ENCODE measurements around the gene NDUFAF8.

The NDUFAF8 gene

GRCh38 chr17:81210868-81211267 lies 28.2 kb upstream of the NDUFAF8 start:
- H3K79me2 ChIP-seq (ENCODE audit: insufficient read depth, low read depth) = no peaks in the 10 kb centered on the region
- H3K9ac ChIP-seq = no peak overlapping the region
- no peaks in the 10 kb centered on the region for H3K36me3 ChIP-seq (ENCODE audit: insufficient read depth)
- H3K27ac ChIP-seq = no peak overlapping the region
- no peaks in the 10 kb centered on the region for H4K20me1 ChIP-seq (ENCODE audit: insufficient read depth)
- no peaks in the 10 kb centered on the region for H3K4me1 ChIP-seq (ENCODE audit: low read depth, poor library complexity, severe bottlenecking)
- no peak overlapping the region for H3K4me2 ChIP-seq
- no peak for TF ChIP-seq CTCF (conservative IDR thresholded peaks at IDR 0.05; ENCODE audit: low read depth, low read length)
- H3K4me3 ChIP-seq (IDR thresholded peaks at IDR 0.05; ENCODE audit: insufficient read depth, low read depth, low read length) = no peak overlapping the region
- no peak overlapping the region for H2AFZ ChIP-seq (ENCODE audit: low read depth)
- H3K27me3 ChIP-seq (ENCODE audit: insufficient read depth, low read depth) = no peaks in the 10 kb centered on the region

GRCh38 chr17:81212365-81212764 lies 26.8 kb upstream of the NDUFAF8 start:
- H2AFZ ChIP-seq (ENCODE audit: low read depth) = no peak overlapping the region
- TF ChIP-seq CTCF (conservative IDR thresholded peaks at IDR 0.05; ENCODE audit: low read depth, low read length) = no peak
- H3K4me2 ChIP-seq = no peak overlapping the region
- no peaks in the 10 kb centered on the region for H3K36me3 ChIP-seq (ENCODE audit: insufficient read depth)
- H3K4me3 ChIP-seq (IDR thresholded peaks at IDR 0.05; ENCODE audit: insufficient read depth, low read depth, low read length) = no peak overlapping the region
- H3K79me2 ChIP-seq (ENCODE audit: insufficient read depth, low read depth) = no peaks in the 10 kb centered on the region
- no peaks in the 10 kb centered on the region for H4K20me1 ChIP-seq (ENCODE audit: insufficient read depth)
- H3K9ac ChIP-seq = no peak overlapping the region
- no peaks in the 10 kb centered on the region for H3K27me3 ChIP-seq (ENCODE audit: insufficient read depth, low read depth)
- no peak overlapping the region for H3K27ac ChIP-seq
- H3K4me1 ChIP-seq (ENCODE audit: low read depth, poor library complexity, severe bottlenecking) = no peaks in the 10 kb centered on the region

- Histone ChIP-seq H3K9ac (no peak overlapping the region), H3K27ac (no peak overlapping the region), H3K4me1 (ENCODE audit: low read depth, poor library complexity, severe bottlenecking) (no peaks in the 10 kb centered on the region), H4K20me1 (ENCODE audit: insufficient read depth) (no peaks in the 10 kb centered on the region), H3K4me2 (no peak overlapping the region), H3K36me3 (ENCODE audit: insufficient read depth) (no peaks in the 10 kb centered on the region), H3K27me3 (ENCODE audit: insufficient read depth, low read depth) (no peaks in the 10 kb centered on the region), H3K79me2 (ENCODE audit: insufficient read depth, low read depth) (no peaks in the 10 kb centered on the region), H2AFZ (ENCODE audit: low read depth) (no peak overlapping the region), H3K4me3 (IDR thresholded peaks at IDR 0.05; ENCODE audit: insufficient read depth, low read depth, low read length) (no peak overlapping the region)
- TF ChIP-seq CTCF (conservative IDR thresholded peaks at IDR 0.05; ENCODE audit: low read depth, low read length) = no peak
Measured at GRCh38 chr17:81213978-81214377, 25.1 kb upstream of the NDUFAF8 start.

GRCh38 chr17:81217491-81217890 lies 21.6 kb upstream of the NDUFAF8 start:
- Histone ChIP-seq H3K4me1 (ENCODE audit: low read depth, poor library complexity, severe bottlenecking) (peaks cover 12% of the 10 kb centered on the region), H3K9ac (no peak overlapping the region), H3K4me2 (no peak overlapping the region), H2AFZ (ENCODE audit: low read depth) (no peak overlapping the region), H3K79me2 (ENCODE audit: insufficient read depth, low read depth) (no peaks in the 10 kb centered on the region), H3K4me3 (IDR thresholded peaks at IDR 0.05; ENCODE audit: insufficient read depth, low read depth, low read length) (no peak overlapping the region), H3K27me3 (ENCODE audit: insufficient read depth, low read depth) (no peaks in the 10 kb centered on the region), H3K36me3 (ENCODE audit: insufficient read depth) (no peaks in the 10 kb centered on the region), H3K27ac (no peak overlapping the region), H4K20me1 (ENCODE audit: insufficient read depth) (no peaks in the 10 kb centered on the region)
- no peak for TF ChIP-seq CTCF (conservative IDR thresholded peaks at IDR 0.05; ENCODE audit: low read depth, low read length)

All from KMS-11 (cell line).